VCaP (cell line): ENCODE results near the gene OSBPL10.

Experiments
- H3K27ac ChIP-seq: fragments of 450-650 bp; 2 replicates; pipeline ENCODE4 v1.5.1; 2017
- TF ChIP-seq, protein P1 (sequence below): fragments of 450-650 bp; conservative IDR thresholded peaks from 2 replicates; pipeline ENCODE4 v1.5.1; 2017; ENCODE audit warnings: mild to moderate bottlenecking, moderate library complexity

Gene OSBPL10

DNA sequence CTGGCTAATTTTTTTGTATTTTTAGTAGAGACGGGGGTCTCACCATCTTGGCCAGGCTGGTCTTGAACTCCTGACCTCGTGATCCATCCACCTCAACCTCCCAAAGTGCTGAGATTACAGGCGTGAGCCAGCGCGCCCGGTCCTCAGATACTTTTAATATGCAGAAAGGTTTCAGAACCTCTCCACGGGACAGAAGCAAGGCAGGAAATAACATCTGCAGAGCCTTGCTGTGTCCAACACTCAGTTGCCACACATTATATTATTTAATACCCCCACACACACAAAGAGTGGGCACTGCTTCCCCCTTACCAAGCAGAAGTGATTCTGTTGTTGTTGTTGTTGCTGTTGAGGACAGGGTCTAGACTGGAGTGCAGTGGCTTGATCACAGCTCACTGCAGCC is 28.0 kb downstream of the OSBPL10 start:
- H3K27ac ChIP-seq = no peak overlapping the region
- TF ChIP-seq, protein P1, sequence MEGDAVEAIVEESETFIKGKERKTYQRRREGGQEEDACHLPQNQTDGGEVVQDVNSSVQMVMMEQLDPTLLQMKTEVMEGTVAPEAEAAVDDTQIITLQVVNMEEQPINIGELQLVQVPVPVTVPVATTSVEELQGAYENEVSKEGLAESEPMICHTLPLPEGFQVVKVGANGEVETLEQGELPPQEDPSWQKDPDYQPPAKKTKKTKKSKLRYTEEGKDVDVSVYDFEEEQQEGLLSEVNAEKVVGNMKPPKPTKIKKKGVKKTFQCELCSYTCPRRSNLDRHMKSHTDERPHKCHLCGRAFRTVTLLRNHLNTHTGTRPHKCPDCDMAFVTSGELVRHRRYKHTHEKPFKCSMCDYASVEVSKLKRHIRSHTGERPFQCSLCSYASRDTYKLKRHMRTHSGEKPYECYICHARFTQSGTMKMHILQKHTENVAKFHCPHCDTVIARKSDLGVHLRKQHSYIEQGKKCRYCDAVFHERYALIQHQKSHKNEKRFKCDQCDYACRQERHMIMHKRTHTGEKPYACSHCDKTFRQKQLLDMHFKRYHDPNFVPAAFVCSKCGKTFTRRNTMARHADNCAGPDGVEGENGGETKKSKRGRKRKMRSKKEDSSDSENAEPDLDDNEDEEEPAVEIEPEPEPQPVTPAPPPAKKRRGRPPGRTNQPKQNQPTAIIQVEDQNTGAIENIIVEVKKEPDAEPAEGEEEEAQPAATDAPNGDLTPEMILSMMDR = no peak

DNA sequence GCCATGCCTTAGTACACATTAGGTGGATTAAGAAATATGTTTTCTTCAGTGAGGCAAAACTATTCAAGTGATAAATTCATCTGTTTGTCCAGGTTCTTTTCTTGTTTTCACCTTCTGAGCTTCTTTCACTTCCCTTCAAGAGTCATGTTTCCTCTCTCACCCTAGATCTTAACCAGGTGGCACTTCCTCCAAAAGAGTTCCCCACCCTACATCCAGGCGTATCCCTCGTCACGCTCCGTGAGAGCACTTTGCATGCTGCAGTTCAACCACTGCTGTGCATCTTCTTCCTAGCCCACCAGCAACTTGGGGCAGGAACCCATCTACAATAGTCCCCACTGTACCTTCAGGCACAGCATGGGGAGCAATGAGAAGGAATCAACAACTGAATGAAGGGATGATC is 28.9 kb downstream of the OSBPL10 start:
- H3K27ac ChIP-seq = no peak overlapping the region
- TF ChIP-seq, protein P1 = no peak

DNA sequence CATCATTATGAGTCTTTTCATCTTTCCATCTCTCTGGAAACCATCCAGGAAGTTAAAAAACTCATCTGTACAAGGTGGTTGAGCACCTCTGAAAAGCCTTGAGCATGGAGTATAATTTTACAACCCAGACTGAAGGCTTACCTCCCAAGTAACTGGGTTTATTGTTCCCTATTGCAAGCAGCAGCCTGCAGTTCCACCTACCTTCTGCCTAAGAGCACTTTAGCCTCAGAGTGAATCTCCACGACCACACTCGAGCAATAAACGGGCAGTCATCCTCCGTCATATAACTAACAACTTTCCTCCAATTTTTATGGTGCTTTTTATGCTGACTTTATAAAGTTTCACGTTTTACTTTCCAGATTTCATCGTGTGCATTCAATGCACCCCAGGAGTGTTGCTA is 32.8 kb downstream of the OSBPL10 start:
- H3K27ac ChIP-seq = peak overlapping the region; percentile 29; the same call in 1 of the 2 replicates
- TF ChIP-seq, protein P1 = no peak

GRCh38 chr3:31947671-31948091 is 33.4 kb downstream of the OSBPL10 start:
- TF ChIP-seq, protein P1 = no peak
- H3K27ac ChIP-seq = peak overlapping the region; percentile 29; the same call in 1 of the 2 replicates

GRCh38 chr3:31947162-31947561 is 33.9 kb downstream of the OSBPL10 start:
- TF ChIP-seq, protein P1 = no peak

DNA sequence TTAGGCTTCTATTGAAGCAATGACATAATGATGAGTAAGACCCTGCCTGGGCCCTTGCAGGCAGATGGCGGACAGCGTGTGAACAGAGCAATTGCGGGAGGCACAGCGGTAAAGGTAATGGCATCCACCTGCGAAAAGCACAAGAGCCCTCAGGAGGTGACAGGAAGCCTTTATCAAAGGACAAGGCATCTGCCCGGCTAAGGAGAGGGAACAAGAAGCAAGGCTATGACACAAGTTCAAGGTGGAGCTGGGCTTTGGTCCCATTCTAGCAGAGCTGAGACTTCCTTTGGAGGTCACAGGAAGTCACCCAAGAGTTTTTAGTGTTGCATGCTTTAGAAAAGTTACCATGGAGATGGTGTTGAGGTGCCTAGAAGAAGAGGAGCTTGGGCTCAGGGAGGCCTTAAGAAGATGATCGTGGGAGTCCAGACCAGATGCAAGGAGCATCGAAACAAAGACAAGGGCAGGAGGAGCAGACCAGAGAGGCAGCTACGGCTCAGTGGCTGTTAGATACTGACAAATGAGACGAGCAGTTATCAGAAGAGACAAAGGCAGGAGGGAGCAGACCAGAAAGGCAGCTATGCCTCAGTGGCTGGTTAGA is 34.5 kb downstream of the OSBPL10 start:
- H3K27ac ChIP-seq = no peak overlapping the region
- TF ChIP-seq, protein P1 = no peak

More at GRCh38 chr3:31947162-31947561, 33.9 kb downstream of the OSBPL10 start:
- H3K27ac ChIP-seq = no peak overlapping the region; the same call in 1 of the 2 replicates

DNA sequence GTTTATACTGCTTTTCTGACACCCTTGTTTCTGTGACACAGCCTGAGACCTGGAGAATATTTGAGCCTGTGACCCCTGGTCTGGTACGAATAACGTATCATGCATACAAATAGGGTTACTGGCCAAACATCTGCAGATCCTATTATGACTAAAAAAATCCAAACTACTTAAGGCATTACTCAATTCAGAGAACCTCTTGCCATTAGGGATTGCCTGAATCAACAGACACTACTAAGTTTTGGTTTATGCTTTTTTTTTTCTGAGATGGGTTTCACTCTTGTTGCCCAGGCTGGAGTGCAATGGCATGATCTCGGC is 35.4 kb downstream of the OSBPL10 start:
- H3K27ac ChIP-seq = no peak overlapping the region
- TF ChIP-seq, protein P1 = no peak
